ENCODE results near the gene PPP1CA.

Gene PPP1CA

GRCh38 chr11:67418476-67419281, 17.0 kb upstream of the PPP1CA start:
- CTCF ChIA-PET: interaction anchor here (0.7 to 5.7 kb wide), 5 partner anchors 11 to 37 kb away, joined by 3 to 50 read pairs (median 19); partner anchors contain the start of genes PPP1CA and TBC1D10C
- no peak for TF ChIP-seq CTCF (IDR thresholded peaks at IDR 0.05; ENCODE audit: control extremely low read depth, extremely low read depth, low read depth, missing control alignments)
- POLR2A ChIA-PET: interaction anchor here (0.8 to 1.1 kb wide), 2 partner anchors 19 to 80 kb away, joined by 3 to 4 read pairs; partner anchors contain the start of gene PTPRCAP
- DNase-seq (ENCODE audit: extremely low spot score): no peak

GRCh38 chr11:67417425-67417824, 15.8 kb upstream of the PPP1CA start:
- ChIA-PET CTCF (interaction anchor here (1.2 to 5.7 kb wide), 3 partner anchors 10 to 36 kb away, joined by 3 to 50 read pairs (median 19); partner anchors contain the start of genes PPP1CA and TBC1D10C), POLR2A (interaction anchor here (1.1 kb wide), 1 partner anchor 16 kb away, joined by 3 read pairs; the partner anchor contains the start of gene PPP1CA)
- TF ChIP-seq CTCF (IDR thresholded peaks at IDR 0.05; ENCODE audit: control extremely low read depth, extremely low read depth, low read depth, missing control alignments): no peak

GRCh38 chr11:67416416-67417335, 15.0 kb upstream of the PPP1CA start:
- TF ChIP-seq CTCF (IDR thresholded peaks at IDR 0.05; ENCODE audit: control extremely low read depth, extremely low read depth, low read depth, missing control alignments): no peak
- ChIA-PET CTCF (interaction anchor here (1.2 to 5.7 kb wide), 2 partner anchors 10 to 14 kb away, joined by 3 to 50 read pairs; partner anchors contain the start of genes PPP1CA and TBC1D10C), POLR2A (interaction anchor here (0.5 to 1.1 kb wide), 2 partner anchors 15 to 49 kb away, joined by 3 read pairs; partner anchors contain the start of gene PPP1CA)
- DNase-seq (ENCODE audit: extremely low spot score): no peak

More at GRCh38 chr11:67417425-67417824, 15.8 kb upstream of the PPP1CA start:
- no peak for DNase-seq (ENCODE audit: extremely low spot score)

- CTCF ChIA-PET: interaction anchor here (3.6 to 5.7 kb wide), 2 partner anchors 13 kb away, joined by 33 to 50 read pairs; partner anchors contain the start of genes PPP1CA and TBC1D10C
- POLR2A ChIA-PET: no interaction called here
- no peak for DNase-seq (ENCODE audit: extremely low spot score)
- no peak for TF ChIP-seq CTCF (IDR thresholded peaks at IDR 0.05; ENCODE audit: control extremely low read depth, extremely low read depth, low read depth, missing control alignments)
Measured at GRCh38 chr11:67415501-67416304, 14.0 kb upstream of the PPP1CA start, which contains the start of gene CARNS1. Gene CARNS1, plus strand, starts transcription at chr11:67415678. Its CDS starts 522 bp downstream, at chr11:67416200.

GRCh38 chr11:67413266-67413849, 11.7 kb upstream of the PPP1CA start:
- DNase-seq (ENCODE audit: extremely low spot score): no peak
- no peak for TF ChIP-seq CTCF (IDR thresholded peaks at IDR 0.05; ENCODE audit: control extremely low read depth, extremely low read depth, low read depth, missing control alignments)

More at GRCh38 chr11:67413266-67413849, 11.7 kb upstream of the PPP1CA start:
- ChIA-PET POLR2A (interaction anchor here (1.3 kb wide), 1 partner anchor 9 kb away, joined by 3 read pairs; the partner anchor contains the start of gene TBC1D10C), CTCF (interaction anchor here (1.0 to 3.6 kb wide), 2 partner anchors 11 to 67 kb away, joined by 3 to 33 read pairs; partner anchors contain the start of genes PPP1CA and TBC1D10C)

Data from GM10248 (cell line).